Peyer's patch (tissue), 4 donors: ENCODE results near the gene NME9.

Experiments
- POLR2A ChIP-seq, 2 donors: fragments of 450-650 bp; IDR thresholded peaks; one replicate each; pipeline ENCODE4 v1.5.1; 2017; ENCODE audit warnings: antibody characterized with exemption in 2 of 2, mild to moderate bottlenecking in 2 of 2, moderate library complexity in 2 of 2
- TF ChIP-seq, protein P1 (sequence below), 6 experiments: fragments of 450-650 bp in 4 of 6; fragments of 200-600 bp in 2 of 6; sonication (generic) in 1 of 6; IDR thresholded peaks; one replicate each; pipeline ENCODE4 v1.5.1; 2017 to 2019; ENCODE audit warnings: antibody characterized with exemption in 6 of 6, mild to moderate bottlenecking in 3 of 6, moderate library complexity in 1 of 6

DNA sequence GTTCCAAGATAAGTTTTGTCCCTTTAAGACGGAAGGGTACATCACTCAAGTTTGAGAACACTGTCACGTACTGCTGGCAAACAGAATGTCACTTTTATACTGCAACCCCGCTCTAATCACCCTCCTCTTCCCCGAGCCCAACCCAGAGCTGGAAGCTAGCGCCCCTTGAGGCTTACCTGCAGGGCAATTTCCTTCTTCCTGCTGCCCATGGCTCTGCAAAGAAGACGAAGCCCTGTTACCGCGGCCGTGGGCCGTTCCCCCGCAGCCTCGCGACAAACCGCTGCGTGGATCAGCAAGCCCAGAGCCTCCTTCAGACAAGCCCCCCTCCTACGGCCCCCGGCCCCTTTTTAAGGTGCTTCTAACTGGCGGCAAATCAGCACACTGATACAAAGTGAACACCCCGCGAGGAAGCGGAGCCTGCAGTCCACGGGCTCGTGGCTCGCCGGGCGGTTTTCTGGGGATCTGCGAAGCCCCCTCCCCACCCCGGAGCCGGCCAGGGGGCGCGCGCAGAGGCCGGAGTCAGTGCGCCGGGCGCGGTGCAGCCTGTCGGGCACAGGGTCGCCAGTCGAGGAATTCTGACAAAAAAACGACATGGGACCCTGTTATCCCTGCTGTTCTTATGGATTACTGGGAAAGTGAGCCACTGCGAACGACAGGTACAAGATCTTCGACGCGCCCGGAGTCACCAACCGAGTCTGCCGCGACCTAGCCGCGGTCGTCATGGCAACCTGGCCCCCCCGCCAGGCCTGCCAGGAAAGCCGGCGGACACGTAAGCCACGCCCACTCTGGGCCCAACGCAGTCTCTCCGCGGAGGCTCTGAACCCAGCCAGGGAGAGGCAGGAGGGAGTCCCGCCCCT lies at the start of gene NME9:
- TF ChIP-seq, protein P1, sequence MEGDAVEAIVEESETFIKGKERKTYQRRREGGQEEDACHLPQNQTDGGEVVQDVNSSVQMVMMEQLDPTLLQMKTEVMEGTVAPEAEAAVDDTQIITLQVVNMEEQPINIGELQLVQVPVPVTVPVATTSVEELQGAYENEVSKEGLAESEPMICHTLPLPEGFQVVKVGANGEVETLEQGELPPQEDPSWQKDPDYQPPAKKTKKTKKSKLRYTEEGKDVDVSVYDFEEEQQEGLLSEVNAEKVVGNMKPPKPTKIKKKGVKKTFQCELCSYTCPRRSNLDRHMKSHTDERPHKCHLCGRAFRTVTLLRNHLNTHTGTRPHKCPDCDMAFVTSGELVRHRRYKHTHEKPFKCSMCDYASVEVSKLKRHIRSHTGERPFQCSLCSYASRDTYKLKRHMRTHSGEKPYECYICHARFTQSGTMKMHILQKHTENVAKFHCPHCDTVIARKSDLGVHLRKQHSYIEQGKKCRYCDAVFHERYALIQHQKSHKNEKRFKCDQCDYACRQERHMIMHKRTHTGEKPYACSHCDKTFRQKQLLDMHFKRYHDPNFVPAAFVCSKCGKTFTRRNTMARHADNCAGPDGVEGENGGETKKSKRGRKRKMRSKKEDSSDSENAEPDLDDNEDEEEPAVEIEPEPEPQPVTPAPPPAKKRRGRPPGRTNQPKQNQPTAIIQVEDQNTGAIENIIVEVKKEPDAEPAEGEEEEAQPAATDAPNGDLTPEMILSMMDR (IDR thresholded peaks at IDR 0.05): peak in 5 of 6 experiments; percentile 38 to 53 (median 48)
- TF ChIP-seq POLR2A (IDR thresholded peaks at IDR 0.05): no peak
